Calu3 (cell line): ENCODE measurements around the gene CD109. TPM values are rescaled to one million over a fixed set of nuclear protein-coding genes. Genes with fewer than 3 reads are reported as not detected.

Experiments
- BruUV-seq: library from RNA; stranded (reverse); fragments of 400-500 nt; replicated peaks from 2 replicates; lab custom pipeline; 2021; lab: Mats Ljungman, UMichigan
- CTCF ChIA-PET: fragments of 300-600 bp; sonication (Branson Sonifier 250); formaldehyde crosslinking; loops from one replicate; lab custom pipeline; 2022; ENCODE audit warnings: antibody characterized with exemption; lab: Charles Lee
- DNase-seq: peaks from one replicate; pipeline ENCODE4 v3.0.0; 2022
- H3K27ac Mint-ChIP-seq: one replicate; pipeline ENCODE4 v1.8.0; 2022; ENCODE audit warnings: mixed read lengths; ENCODE audit not compliant: unreplicated experiment
- H3K27me3 Mint-ChIP-seq: one replicate; pipeline ENCODE4 v1.8.0; 2022; ENCODE audit warnings: mixed read lengths; ENCODE audit not compliant: unreplicated experiment
- H3K36me3 Mint-ChIP-seq: one replicate; pipeline ENCODE4 v1.8.0; 2022; ENCODE audit warnings: mild to moderate bottlenecking, moderate library complexity, mixed read lengths; ENCODE audit not compliant: insufficient read depth, unreplicated experiment
- H3K4me1 Mint-ChIP-seq: one replicate; pipeline ENCODE4 v1.8.0; 2022; ENCODE audit warnings: mild to moderate bottlenecking, low read depth, mixed read lengths; ENCODE audit not compliant: unreplicated experiment
- H3K4me3 Mint-ChIP-seq: one replicate; pipeline ENCODE4 v1.8.0; 2022; ENCODE audit warnings: mild to moderate bottlenecking, low read depth, moderate library complexity, mixed read lengths; ENCODE audit not compliant: unreplicated experiment
- H3K9me3 Mint-ChIP-seq: one replicate; pipeline ENCODE4 v1.8.0; 2022; ENCODE audit warnings: low read depth, mixed read lengths; ENCODE audit not compliant: unreplicated experiment
- CTCF ChIP-seq: fragments of 200-600 bp; IDR thresholded peaks from one replicate; pipeline ENCODE4 v1.8.0; 2022; ENCODE audit warnings: antibody characterized with exemption; ENCODE audit not compliant: unreplicated experiment
- intact Hi-C: fragments of 100-400 bp; cut with micrococcal nuclease; formaldehyde crosslinking; loops from one replicate; pipeline ENCODE4 v1.10.0; 2022; ENCODE audit not compliant: unreplicated experiment
- total RNA-seq: library from RNA; stranded (reverse); gene quantifications from 2 replicates; pipeline ENCODE4 v1.2.3, GENCODE V29; 2022

Gene CD109
- total RNA-seq, 1 experiment from 2014 or later: 3.6 TPM

GRCh38 chr6:73857341-73857890 is 161.4 kb downstream of the CD109 start:
- CTCF ChIA-PET: no interaction called here
- no peak for TF ChIP-seq CTCF
- no peaks in the 10 kb centered on the region for H3K9me3 Mint-ChIP-seq
- H3K27me3 Mint-ChIP-seq: no peaks in the 10 kb centered on the region
- no peaks in the 10 kb centered on the region for H3K36me3 Mint-ChIP-seq
- H3K4me1 Mint-ChIP-seq: no peaks in the 10 kb centered on the region
- intact Hi-C loops: loop anchor here (5.0 to 10.0 kb wide), 3 partner anchors 90 to 113 kb away; no protein-coding TSS in a partner anchor
- DNase-seq: no peak
- H3K4me3 Mint-ChIP-seq: no peak overlapping the region
- BruUV-seq: no TSS peak
- H3K27ac Mint-ChIP-seq: no peak overlapping the region

GRCh38 chr6:73858376-73858775 is 162.4 kb downstream of the CD109 start:
- H3K9me3 Mint-ChIP-seq: no peaks in the 10 kb centered on the region

GRCh38 chr6:73860303-73860702 is 164.3 kb downstream of the CD109 start:
- BruUV-seq: no TSS peak
- intact Hi-C loops: no loop called here
- H3K4me1 Mint-ChIP-seq: no peaks in the 10 kb centered on the region
- no peak overlapping the region for H3K4me3 Mint-ChIP-seq
- TF ChIP-seq CTCF: no peak
- no peak for DNase-seq
- CTCF ChIA-PET: no interaction called here
- no peaks in the 10 kb centered on the region for H3K9me3 Mint-ChIP-seq
- no peaks in the 10 kb centered on the region for H3K27me3 Mint-ChIP-seq
- no peak overlapping the region for H3K27ac Mint-ChIP-seq
- no peaks in the 10 kb centered on the region for H3K36me3 Mint-ChIP-seq

More at GRCh38 chr6:73858376-73858775, 162.4 kb downstream of the CD109 start:
- H3K27ac Mint-ChIP-seq: no peak overlapping the region
- no peaks in the 10 kb centered on the region for H3K27me3 Mint-ChIP-seq
- no peak for DNase-seq
- CTCF ChIA-PET: no interaction called here
- intact Hi-C loops: loop anchor here (5.0 to 10.0 kb wide), 3 partner anchors 89 to 114 kb away; no protein-coding TSS in a partner anchor
- H3K36me3 Mint-ChIP-seq: no peaks in the 10 kb centered on the region
- TF ChIP-seq CTCF: no peak
- H3K4me3 Mint-ChIP-seq: no peak overlapping the region
- no peaks in the 10 kb centered on the region for H3K4me1 Mint-ChIP-seq
- BruUV-seq: no TSS peak

GRCh38 chr6:73866305-73866704 is 170.3 kb downstream of the CD109 start:
- TF ChIP-seq CTCF: no peak
- Mint-ChIP-seq H3K27me3 (no peaks in the 10 kb centered on the region), H3K36me3 (no peaks in the 10 kb centered on the region), H3K9me3 (no peaks in the 10 kb centered on the region), H3K4me1 (peaks cover 8% of the 10 kb centered on the region), H3K27ac (no peak overlapping the region), H3K4me3 (no peak overlapping the region)
- BruUV-seq: no TSS peak
- CTCF ChIA-PET: interaction anchor here (0.6 kb wide), 1 partner anchor 975 kb away, joined by 3 read pairs; no protein-coding TSS in a partner anchor
- intact Hi-C loops: no loop called here
- no peak for DNase-seq
